ENCODE results near the gene ACOT7.
A peak's percentile ranks its signal among the peaks of the same experiment; 100 is the strongest.

The ACOT7 gene

GRCh38 chr1:6353619-6353954, 40.0 kb downstream of the ACOT7 start:
- no peak for DNase-seq
- intact Hi-C loops (cut with DNase I) = no loop called here

- DNase-seq = no peak
- intact Hi-C loops (cut with DNase I) = no loop called here
Observed at GRCh38 chr1:6352138-6352563, 41.4 kb downstream of the ACOT7 start.

- intact Hi-C loops (cut with DNase I) = no loop called here
- DNase-seq = peak in 6 of 42 donors; percentile 22 to 57 (median 32)
Observed at GRCh38 chr1:6351480-6352137, 42.0 kb downstream of the ACOT7 start.

- intact Hi-C loops (cut with DNase I) = no loop called here
- peak in 38 of 42 donors; percentile 16 to 76 (median 57) for DNase-seq
Observed at GRCh38 chr1:6350416-6351088, 43.0 kb downstream of the ACOT7 start.

- intact Hi-C loops (cut with DNase I) = loop anchor here (10.0 kb wide), 1 partner anchor 55 kb away; no protein-coding TSS in a partner anchor
- DNase-seq = no peak
Observed at GRCh38 chr1:6349254-6349943, 44.2 kb downstream of the ACOT7 start.

- intact Hi-C loops (cut with DNase I) = loop anchor here (10.0 kb wide), 1 partner anchor 56 kb away; no protein-coding TSS in a partner anchor
- peak in 1 of 42 donors; percentile 35 for DNase-seq
Observed at GRCh38 chr1:6348511-6349191, 44.9 kb downstream of the ACOT7 start.

- peak in 28 of 42 donors; percentile 28 to 75 (median 52) for DNase-seq
- intact Hi-C loops (cut with DNase I) = loop anchor here (10.0 kb wide), 1 partner anchor 57 kb away; no protein-coding TSS in a partner anchor
Observed at GRCh38 chr1:6347641-6348487, 45.7 kb downstream of the ACOT7 start.

- no peak for DNase-seq
- intact Hi-C loops (cut with DNase I) = loop anchor here (10.0 kb wide), 1 partner anchor 59 kb away; no protein-coding TSS in a partner anchor
Observed at GRCh38 chr1:6345460-6345859, 48.1 kb downstream of the ACOT7 start.

GRCh38 chr1:6345009-6345408, 48.6 kb downstream of the ACOT7 start:
- intact Hi-C loops (cut with DNase I) = loop anchor here (10.0 kb wide), 1 partner anchor 60 kb away; no protein-coding TSS in a partner anchor
- no peak for DNase-seq

GRCh38 chr1:6343506-6344405, 49.8 kb downstream of the ACOT7 start:
- DNase-seq = peak; percentile 28 to 81 (median 64)

GRCh38 chr1:6342056-6342455, 51.5 kb downstream of the ACOT7 start:
- DNase-seq = no peak
- intact Hi-C loops (cut with DNase I) = loop anchor here (5.0 to 10.0 kb wide), 2 partner anchors 63 to 95 kb away; no protein-coding TSS in a partner anchor

More at GRCh38 chr1:6343506-6344405, 49.8 kb downstream of the ACOT7 start:
- intact Hi-C loops (cut with DNase I) = loop anchor here (5.0 to 10.0 kb wide), 2 partner anchors 61 to 96 kb away; no protein-coding TSS in a partner anchor

GRCh38 chr1:6338695-6339094, 54.9 kb downstream of the ACOT7 start:
- DNase-seq = peak in 17 of 42 donors; percentile 11 to 79 (median 40)
- intact Hi-C loops (cut with DNase I) = no loop called here

- intact Hi-C loops (cut with DNase I) = no loop called here
- no peak for DNase-seq
Observed at GRCh38 chr1:6336776-6337622, 56.6 kb downstream of the ACOT7 start.

- intact Hi-C loops (cut with DNase I) = no loop called here
- DNase-seq = no peak
Observed at GRCh38 chr1:6334261-6334993, 59.1 kb downstream of the ACOT7 start.

- intact Hi-C loops (cut with DNase I) = no loop called here
Observed at GRCh38 chr1:6332821-6333220, 60.7 kb downstream of the ACOT7 start.

More at GRCh38 chr1:6332821-6333220, 60.7 kb downstream of the ACOT7 start:
- DNase-seq = no peak

Data from head of caudate nucleus (tissue), 42 donors.